ENCODE measurements around the gene BDNF. TPM values are rescaled to one million over a fixed set of nuclear protein-coding genes. Genes with fewer than 3 reads are reported as not detected.

BDNF gene
- total RNA-seq, 2 experiments from 2014 or later: not detected

DNA sequence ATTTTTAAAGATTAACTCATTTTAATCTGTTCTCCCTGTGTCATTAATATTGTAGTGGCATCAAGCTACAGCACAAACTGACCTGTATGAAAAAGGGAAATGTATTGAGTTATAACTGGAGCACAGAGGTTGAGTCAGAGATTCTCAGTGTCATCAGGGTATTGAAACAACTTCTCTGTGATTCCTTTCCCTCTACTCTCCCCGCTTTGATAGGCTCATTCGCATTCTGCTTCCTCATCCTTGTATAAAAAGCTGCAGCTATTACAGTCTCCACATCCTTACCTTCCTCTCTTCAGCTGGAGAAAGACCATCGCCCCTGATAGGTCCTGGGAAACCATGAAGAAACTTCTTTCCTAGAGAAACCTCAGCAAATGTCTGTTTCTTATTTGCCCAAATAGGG is 90.0 kb downstream of the BDNF start:
- POLR2A ChIA-PET: no interaction called here

DNA sequence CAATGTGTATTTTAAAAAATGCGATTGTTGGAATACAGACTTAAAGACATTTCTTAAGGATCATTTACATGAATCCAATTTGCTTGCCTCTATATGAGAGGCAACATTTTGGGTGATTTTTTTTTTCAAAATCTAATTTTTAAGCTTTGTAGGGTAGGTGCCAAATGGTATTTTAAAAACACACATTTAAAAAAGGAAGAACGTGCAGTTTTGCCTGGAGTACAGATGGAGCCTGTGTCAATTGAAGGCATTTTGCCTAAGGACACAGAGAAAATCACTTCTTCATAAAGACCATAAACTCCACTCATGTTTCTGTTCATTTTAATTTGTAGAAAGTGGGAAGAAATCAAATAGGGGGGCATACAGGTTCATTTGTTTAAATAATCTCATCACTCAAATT is 91.3 kb downstream of the BDNF start:
- CTCF ChIA-PET: no interaction called here

More for the DNA sequence above, 90.0 kb downstream of the BDNF start:
- CTCF ChIA-PET: no interaction called here

DNA sequence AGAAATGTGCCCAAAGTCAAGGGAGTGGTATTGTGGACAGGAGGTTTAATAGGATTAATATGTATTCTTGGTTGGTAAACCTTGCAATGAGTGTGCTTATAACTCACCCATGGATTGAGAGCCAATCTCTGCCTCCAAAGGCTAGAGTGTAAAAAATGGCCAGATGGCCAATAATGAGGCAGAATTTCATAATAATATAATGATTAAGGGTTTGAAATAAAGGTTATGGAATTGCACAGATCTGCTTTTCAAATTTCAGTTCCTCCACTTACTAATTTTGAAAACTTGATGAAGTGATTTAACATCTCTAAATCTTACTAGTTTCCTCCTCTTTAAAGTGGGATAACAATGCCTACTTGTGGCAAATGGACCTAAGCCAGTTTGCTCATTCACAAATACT is 94.8 kb downstream of the BDNF start:
- CTCF ChIA-PET: no interaction called here
- POLR2A ChIA-PET: no interaction called here

More for the DNA sequence above, 91.3 kb downstream of the BDNF start:
- POLR2A ChIA-PET: no interaction called here

Other genes with a start within 250 kb of the BDNF start
- gene LGR4, start 227.7 kb downstream of the BDNF start, total RNA-seq: under 1 TPM in 1 of 2 experiments, not detected in 1; 0.04 TPM
- 10 to 100 TPM; 29.0 to 29.1 TPM for gene LIN7C, start 193.7 kb downstream of the BDNF start, total RNA-seq